Aorta (tissue), 5 donors: ENCODE data around the gene ITSN1. TPM values are rescaled to one million over a fixed set of nuclear protein-coding genes. Genes with fewer than 3 reads are reported as not detected.

Experiments
- ATAC-seq: fragments of 200-7000 bp; cut with Tn5 transposase; one replicate; pipeline ENCODE4 v1.9.1; 2022; ENCODE audit warnings: moderate library complexity; ENCODE audit not compliant: low FRiP score
- DNase-seq, 2 donors: peaks; one replicate each; pipeline ENCODE4 v3.0.0-alpha.2; 2020
- H3K27ac ChIP-seq, 2 donors: one replicate each; pipeline ENCODE4 v1.5.1; 2013; ENCODE audit warnings: low read length in 2 of 2, mild to moderate bottlenecking in 2 of 2, moderate library complexity in 2 of 2, control low read depth in 1 of 2, inconsistent platforms in 1 of 2, low read depth in 1 of 2
- H3K27me3 ChIP-seq, 2 donors: one replicate each; pipeline ENCODE4 v1.6.1; 2013; ENCODE audit warnings: control low read depth in 1 of 2, low read length in 1 of 2, mild to moderate bottlenecking in 1 of 2, moderate library complexity in 1 of 2; ENCODE audit not compliant: insufficient read depth in 2 of 2, control insufficient read depth in 1 of 2
- H3K36me3 ChIP-seq, 2 donors: one replicate each; pipeline ENCODE4 v1.6.1; 2013; ENCODE audit warnings: control low read depth in 1 of 2, low read length in 1 of 2, mild to moderate bottlenecking in 1 of 2; ENCODE audit not compliant: insufficient read depth in 2 of 2, control insufficient read depth in 1 of 2
- H3K4me1 ChIP-seq, 2 donors: one replicate each; pipeline ENCODE4 v1.6.1; 2013; ENCODE audit warnings: low read length in 2 of 2, control low read depth in 1 of 2, mild to moderate bottlenecking in 1 of 2, moderate library complexity in 1 of 2; ENCODE audit not compliant: insufficient read depth in 2 of 2, control insufficient read depth in 1 of 2
- H3K4me3 ChIP-seq, 2 donors: one replicate each; pipeline ENCODE4 v1.5.1; 2013; ENCODE audit warnings: low read length in 2 of 2, control low read depth in 1 of 2, mild to moderate bottlenecking in 1 of 2
- H3K9me3 ChIP-seq: one replicate; pipeline ENCODE4 v1.6.1; 2013; ENCODE audit warnings: mild to moderate bottlenecking, low read length; ENCODE audit not compliant: control insufficient read depth
- WGBS, 2 donors: extraction: QIAGEN DNeasy Blood & Tissue Kit; methylation state at CpG; one replicate each; pipeline ENCODE4 v1.1.7; 2013; 5-methylcytosine and 5-hydroxymethylcytosine counted together
- intact Hi-C, 2 donors: fragments of 100-400 bp; cut with DNase I; formaldehyde crosslinking; loops; one replicate each; pipeline versions ENCODE4 v1.14.2 to v1.15.0; 2022
- polyA plus RNA-seq, 2 donors: library from polyadenylated mRNA; stranded (reverse); fragments of 200-250 nt; gene quantifications; one replicate each; pipeline ENCODE4 v1.2.3, GENCODE V29; 2013
- total RNA-seq, 2 donors: library from RNA; stranded (reverse); fragmentation: NEBNext Ultra II Directional; extraction: Animal tissue kit (Norgen Biotek cat#: 25700); gene quantifications; one replicate each; pipeline ENCODE4 v1.2.1, GENCODE V29; 2021
- donor health status: healthy with polysubstance abuse.
- donor health status: Bipolar disorder and iron deficiency.
- donor health status: DM: no; HTN: no; CAD: no.
- donor health status: DM: no; HTN: no; CAD: no.
- donor health status: DM: yes; HTN: yes; CAD: no.

The ITSN1 gene
- total and polyA plus RNA-seq, 4 donors = 20.8 to 103 (median 37.1) TPM

- no peak overlapping the region for H3K4me3 ChIP-seq
- DNase-seq (no peak), ATAC-seq (no peak)
- no peaks in the 10 kb centered on the region for H3K36me3 ChIP-seq
- no peaks in the 10 kb centered on the region for H3K27me3 ChIP-seq
- H3K27ac ChIP-seq = no peak overlapping the region
- H3K9me3 ChIP-seq = no peaks in the 10 kb centered on the region
- peaks cover 2 to 3% of the 10 kb centered on the region in 2 donors for H3K4me1 ChIP-seq
- WGBS, 2 donors = 71 to 74% methylated on average over 7 of the region's 7 CpGs
- intact Hi-C loops = no loop called here
Measured at GRCh38 chr21:33815143-33815707, 172.9 kb downstream of the ITSN1 start.

DNA sequence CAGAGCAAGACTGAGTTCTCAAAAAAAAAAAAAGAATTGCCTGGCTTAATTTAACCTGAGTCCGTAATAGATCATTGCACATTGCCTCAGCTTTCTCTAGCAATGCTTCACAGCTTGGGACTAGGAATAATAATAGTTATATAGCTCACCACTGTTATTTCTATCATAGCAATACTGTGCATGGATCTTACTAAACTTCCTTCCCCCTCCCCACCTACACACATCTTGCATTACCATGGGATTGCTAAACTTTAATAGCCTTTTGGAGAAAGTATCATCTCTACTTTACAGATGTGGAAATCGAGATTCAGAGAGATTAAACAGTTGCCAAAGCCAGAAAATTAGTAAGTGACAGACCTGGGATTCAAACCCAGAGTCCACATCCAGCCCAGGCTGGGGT, 173.9 kb downstream of the ITSN1 start:
- H3K27ac ChIP-seq = no peak overlapping the region
- no peaks in the 10 kb centered on the region for H3K9me3 ChIP-seq
- H3K36me3 ChIP-seq = no peaks in the 10 kb centered on the region
- 86 to 87% methylated on average over 2 of the region's 2 CpGs for WGBS, 2 donors
- DNase-seq (no peak), ATAC-seq (no peak)
- H3K4me1 ChIP-seq = peaks cover 0 to 3% of the 10 kb centered on the region in 2 donors
- no peak overlapping the region for H3K4me3 ChIP-seq
- H3K27me3 ChIP-seq = no peaks in the 10 kb centered on the region
- intact Hi-C loops = no loop called here

GRCh38 chr21:33817138-33817537, 174.8 kb downstream of the ITSN1 start:
- ATAC-seq (no peak), DNase-seq (no peak)
- Histone ChIP-seq H3K4me1 (peaks cover 0 to 2% of the 10 kb centered on the region in 2 donors), H3K27ac (no peak overlapping the region), H3K36me3 (no peaks in the 10 kb centered on the region), H3K27me3 (no peaks in the 10 kb centered on the region), H3K9me3 (no peaks in the 10 kb centered on the region), H3K4me3 (no peak overlapping the region)
- intact Hi-C loops = no loop called here
- WGBS, 2 donors = 80 to 81% methylated on average over 7 of the region's 7 CpGs

DNA sequence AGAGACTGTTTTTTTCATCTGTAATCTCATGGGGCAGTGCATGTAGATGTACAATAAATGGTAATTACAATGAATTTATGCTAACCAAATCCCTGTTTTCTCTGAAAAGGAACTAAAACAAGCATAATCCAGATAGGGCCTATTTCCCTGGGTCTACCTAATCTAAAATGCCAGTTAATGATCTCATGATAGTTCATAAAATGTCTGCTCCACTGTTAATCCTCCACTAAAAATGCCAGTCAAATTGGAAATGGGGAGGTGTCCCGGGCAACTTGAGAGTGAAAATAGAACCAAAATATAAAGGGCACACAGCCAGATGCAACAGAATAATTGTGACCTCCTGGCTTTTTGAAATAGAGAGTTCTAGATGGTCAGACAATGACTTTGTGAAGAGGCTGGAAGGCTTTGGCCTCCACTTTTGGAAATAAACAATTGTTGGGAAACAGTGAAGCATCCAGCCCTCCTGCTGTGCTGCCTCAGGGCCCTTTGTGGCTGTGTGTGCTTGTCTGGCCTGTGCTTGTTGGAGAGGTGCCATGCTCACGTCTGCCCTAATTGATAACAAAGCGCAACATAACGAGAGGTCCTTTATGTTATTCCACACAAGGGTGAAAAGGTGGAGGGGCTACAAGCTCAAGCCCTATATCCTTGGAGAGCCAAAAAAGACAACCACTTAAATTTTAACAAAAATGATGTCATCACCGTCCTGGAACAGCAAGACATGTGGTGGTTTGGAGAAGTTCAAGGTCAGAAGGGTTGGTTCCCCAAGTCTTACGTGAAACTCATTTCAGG, 175.6 kb downstream of the ITSN1 start:
- Histone ChIP-seq H3K27me3 (no peaks in the 10 kb centered on the region), H3K36me3 (no peaks in the 10 kb centered on the region), H3K27ac (no peak overlapping the region), H3K4me1 (peaks cover 0 to 2% of the 10 kb centered on the region in 2 donors), H3K9me3 (no peaks in the 10 kb centered on the region), H3K4me3 (no peak overlapping the region)
- no peak for ATAC-seq
- WGBS, 2 donors = 48 to 53% methylated on average over 6 of the region's 6 CpGs
- intact Hi-C loops = no loop called here
- DNase-seq = no peak

GRCh38 chr21:33820230-33820770, 178.0 kb downstream of the ITSN1 start:
- no peaks in the 10 kb centered on the region for H3K27me3 ChIP-seq
- no peak overlapping the region for H3K4me3 ChIP-seq
- no peaks in the 10 kb centered on the region for H3K9me3 ChIP-seq
- DNase-seq = no peak
- H3K4me1 ChIP-seq = peaks cover 2 to 4% of the 10 kb centered on the region in 2 donors
- intact Hi-C loops = loop anchor here (10.0 kb wide), 1 partner anchor 175 kb away; the partner anchor contains the start of genes CRYZL1 (in 2 of the 2) and ITSN1 (in 2 of the 2)
- no peak overlapping the region for H3K27ac ChIP-seq
- H3K36me3 ChIP-seq = no peaks in the 10 kb centered on the region
- ATAC-seq = no peak

- 46 to 68% methylated on average over 2 of the region's 2 CpGs for WGBS, 2 donors
- no peaks in the 10 kb centered on the region for H3K27me3 ChIP-seq
- intact Hi-C loops = loop anchor here (10.0 kb wide), 1 partner anchor 176 kb away; the partner anchor contains the start of genes CRYZL1 (in 2 of the 2) and ITSN1 (in 2 of the 2)
- DNase-seq (no peak), ATAC-seq (no peak)
- H3K27ac ChIP-seq = no peak overlapping the region
- H3K9me3 ChIP-seq = no peaks in the 10 kb centered on the region
- no peaks in the 10 kb centered on the region for H3K36me3 ChIP-seq
- peaks cover 2 to 4% of the 10 kb centered on the region in 2 donors for H3K4me1 ChIP-seq
- H3K4me3 ChIP-seq = no peak overlapping the region
Measured at GRCh38 chr21:33820798-33821197, 178.5 kb downstream of the ITSN1 start.

DNA sequence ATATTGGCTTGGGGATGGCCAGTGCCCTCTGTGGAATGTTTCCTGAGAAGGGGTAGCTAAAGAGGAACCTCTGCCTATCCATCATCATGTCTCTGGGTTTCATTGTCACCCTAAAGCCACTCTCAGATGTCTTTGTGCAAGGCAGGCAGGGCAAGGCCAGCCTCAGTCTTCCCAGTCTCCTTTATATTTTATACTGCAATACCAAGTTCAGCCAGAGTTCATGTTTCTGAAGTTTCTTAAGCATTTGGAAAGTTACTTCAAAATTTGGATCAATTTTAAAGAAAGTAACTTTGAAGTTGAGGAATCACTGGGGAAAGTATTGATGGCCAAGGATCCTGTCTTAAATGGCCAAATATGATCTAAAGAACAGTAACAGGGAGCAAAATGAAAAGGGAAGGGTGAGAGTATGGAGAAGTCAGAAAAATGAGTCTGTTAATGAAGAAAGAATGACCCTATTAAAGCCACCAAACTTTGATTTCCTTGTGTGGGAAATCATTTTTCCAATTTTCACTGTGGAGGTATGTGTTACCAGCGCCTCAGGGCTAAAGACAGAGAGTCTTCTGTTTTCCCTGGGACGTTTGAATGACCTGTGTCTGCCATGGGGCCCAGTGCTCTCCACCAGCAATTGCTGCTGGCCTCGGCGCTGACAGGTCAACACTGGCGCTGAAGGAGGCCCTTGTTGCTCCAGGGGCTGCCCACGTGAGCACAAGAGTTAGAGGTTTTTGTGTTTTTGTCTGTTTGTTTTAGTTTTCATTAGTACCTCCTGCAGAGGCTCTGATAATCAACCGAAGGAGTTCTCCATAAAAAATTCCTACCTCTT, 179.4 kb downstream of the ITSN1 start:
- Histone ChIP-seq H3K4me1 (peaks cover 3 to 13% of the 10 kb centered on the region in 2 donors), H3K27ac (no peak overlapping the region)
- ATAC-seq = no peak

DNA sequence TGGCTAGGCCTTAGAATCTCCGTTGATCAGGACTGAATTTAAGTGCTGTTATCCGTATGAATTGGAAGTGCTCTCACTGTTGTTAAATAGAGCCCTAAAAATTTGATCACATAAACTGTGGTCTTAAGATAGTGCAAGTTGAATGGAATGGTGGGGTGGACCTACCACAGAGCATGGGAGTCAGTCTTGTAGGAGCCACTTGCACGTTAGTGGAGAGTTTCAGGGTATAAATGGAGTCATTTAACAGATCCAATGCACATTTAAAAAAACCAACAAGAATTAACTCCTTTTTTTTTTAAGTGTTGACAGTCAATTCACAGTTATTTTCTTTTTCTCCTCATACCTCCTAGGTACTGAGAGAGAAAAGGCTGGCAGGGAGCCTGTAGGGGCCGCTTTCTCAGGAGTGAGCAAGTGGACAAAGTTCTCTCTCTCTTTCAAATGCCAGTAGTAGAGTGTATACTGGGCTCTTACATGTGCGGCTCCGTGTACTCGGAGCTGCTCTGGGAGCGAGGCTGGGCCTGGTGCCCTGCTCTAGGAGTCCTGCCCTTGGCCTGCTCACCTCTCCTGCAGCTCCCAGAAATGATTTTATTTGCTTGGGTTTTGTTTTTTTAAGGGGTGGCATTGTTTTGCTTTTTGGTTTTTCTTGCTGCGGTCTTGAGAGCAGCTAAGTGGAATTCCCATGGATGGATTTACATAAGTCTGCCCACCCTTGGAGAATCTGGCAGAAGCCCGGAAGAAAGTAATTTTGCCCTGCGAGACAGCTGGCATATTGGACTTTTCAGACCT, 182.0 kb downstream of the ITSN1 start:
- ATAC-seq = no peak
- Histone ChIP-seq H3K27ac (peak overlapping the region; percentile 73 to 85), H3K36me3 (no peaks in the 10 kb centered on the region), H3K4me3 (no peak overlapping the region), H3K4me1 (peaks cover 7 to 20% of the 10 kb centered on the region in 2 donors), H3K9me3 (no peaks in the 10 kb centered on the region), H3K27me3 (no peaks in the 10 kb centered on the region)
- DNase-seq = no peak
- intact Hi-C loops = loop anchor here (10.0 kb wide), 1 partner anchor 180 kb away; the partner anchor contains the start of genes CRYZL1 (in 2 of the 2) and ITSN1 (in 2 of the 2)
- WGBS, 2 donors = 20 to 26% methylated on average over 11 of the region's 11 CpGs

More for the DNA sequence above, 179.4 kb downstream of the ITSN1 start:
- 65 to 76% methylated on average over 7 of the region's 7 CpGs for WGBS, 2 donors
- DNase-seq = no peak
- intact Hi-C loops = loop anchor here (10.0 kb wide), 1 partner anchor 177 kb away; the partner anchor contains the start of genes CRYZL1 (in 2 of the 2) and ITSN1 (in 2 of the 2)
- no peaks in the 10 kb centered on the region for H3K27me3 ChIP-seq
- no peaks in the 10 kb centered on the region for H3K9me3 ChIP-seq
- no peak overlapping the region for H3K4me3 ChIP-seq
- no peaks in the 10 kb centered on the region for H3K36me3 ChIP-seq
